ENCODE measurements around the gene PDLIM1. TPM values are rescaled to one million over a fixed set of nuclear protein-coding genes. Genes with fewer than 3 reads are reported as not detected.

The PDLIM1 gene
- total and polyA plus RNA-seq, 10 of the 15 experiments (the other 5 are each of a cell fraction or from before 2014, with no cell fraction given): 95.7 to 714 (median 309) TPM

DNA sequence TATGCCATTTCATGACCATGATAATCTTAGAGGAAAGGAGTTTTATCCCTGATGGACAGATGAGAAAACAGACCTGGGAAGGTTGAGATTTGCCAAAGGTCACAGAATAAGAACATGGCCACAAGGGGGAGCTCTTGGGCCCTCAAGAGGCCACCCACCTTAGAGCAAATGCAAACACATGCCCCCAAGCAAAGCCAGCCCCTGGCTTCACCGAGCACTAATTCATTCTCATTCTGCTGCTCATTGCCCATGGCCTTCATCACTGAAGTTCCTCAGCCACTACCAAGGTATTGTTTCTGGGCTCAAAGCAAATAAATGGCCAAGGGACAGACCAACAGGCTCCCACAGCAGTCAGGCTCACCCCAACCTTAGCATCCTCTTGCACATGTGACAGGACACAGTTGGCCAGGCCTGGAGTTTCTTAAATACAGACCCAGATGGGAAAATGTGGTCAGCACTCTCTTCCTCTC is 44.2 kb downstream of the PDLIM1 start:
- CTCF ChIA-PET: interaction anchor here (0.6 to 9.9 kb wide), 35 partner anchors 8 to 204 kb away, joined by 3 to 346 read pairs (median 5); no protein-coding TSS in a partner anchor
- Histone ChIP-seq H3K36me3 (ENCODE audit: control insufficient read depth in 2 of 2, insufficient read depth in 2 of 2, low read length in 1 of 2) (peaks cover 46 to 63% of the 10 kb centered on the region in 2 experiments), H3K79me2 (ENCODE audit: control insufficient read depth, insufficient read depth, low read length) (peaks cover 30% of the 10 kb centered on the region), H2AFZ (ENCODE audit: control insufficient read depth, low read depth, low read length) (no peak overlapping the region), H3K9me3 (replicated peaks; ENCODE audit: control insufficient read depth, insufficient read depth, low read length) (no peaks in the 10 kb centered on the region), H4K20me1 (ENCODE audit: control insufficient read depth, insufficient read depth) (peaks cover 3% of the 10 kb centered on the region; the same call in 1 of the 2 replicates), H3K27me3 (replicated peaks in 1 of 2; ENCODE audit: control insufficient read depth in 2 of 2, insufficient read depth in 2 of 2, low read length in 1 of 2) (no peaks in the 10 kb centered on the region), H3K4me1 (ENCODE audit: control insufficient read depth, insufficient read depth, low read length) (peaks cover 47% of the 10 kb centered on the region), H3K4me3 (no peak overlapping the region), H3K27ac (ENCODE audit: control insufficient read depth, insufficient read depth) (peak overlapping the region; percentile 78), H3K9ac (ENCODE audit: control insufficient read depth, insufficient read depth, low read length) (peak overlapping the region; percentile 32), H3K4me2 (ENCODE audit: control insufficient read depth, insufficient read depth) (peak overlapping the region; percentile 88)
- 0% methylated on average over 1 of the region's 1 CpG for WGBS (ENCODE audit: insufficient coverage, insufficient replicate concordance, low lambda C conversion rate, missing lambda C conversion rate)
- ATAC-seq (peak; percentile 81), FAIRE-seq (peak; percentile 75), DNase-seq (ENCODE audit: low read depth, low spot score) (no peak)
- SMC1A ChIA-PET (ENCODE audit: uncharacterized antibody, unreplicated experiment): interaction anchor here (0.7 to 10.3 kb wide), 19 partner anchors 9 to 128 kb away, joined by 3 to 262 read pairs (median 7); no protein-coding TSS in a partner anchor
- 0 out of 2 replicates have a peak, but pooled peaks have one; percentile 43 for TF ChIP-seq HDGF (IDR thresholded peaks at IDR 0.05)
- peak; percentile 66 for TF ChIP-seq NR2F1 (conservative IDR thresholded peaks at IDR 0.05)
- TF ChIP-seq NBN (IDR thresholded peaks at IDR 0.05): no peak
- TF ChIP-seq MTA3 (IDR thresholded peaks at IDR 0.05; ENCODE audit: borderline replicate concordance, low read length): no peak
- TF ChIP-seq POU2F2 (IDR thresholded peaks at IDR 0.05; ENCODE audit: borderline replicate concordance, low read depth, low read length): peak; percentile 33; the same call in 1 of the 3 replicates
- TF ChIP-seq RAD21 (IDR thresholded peaks at IDR 0.05; ENCODE audit: insufficient read depth, low read depth, low read length): peak; percentile 77
- TF ChIP-seq, protein P1, sequence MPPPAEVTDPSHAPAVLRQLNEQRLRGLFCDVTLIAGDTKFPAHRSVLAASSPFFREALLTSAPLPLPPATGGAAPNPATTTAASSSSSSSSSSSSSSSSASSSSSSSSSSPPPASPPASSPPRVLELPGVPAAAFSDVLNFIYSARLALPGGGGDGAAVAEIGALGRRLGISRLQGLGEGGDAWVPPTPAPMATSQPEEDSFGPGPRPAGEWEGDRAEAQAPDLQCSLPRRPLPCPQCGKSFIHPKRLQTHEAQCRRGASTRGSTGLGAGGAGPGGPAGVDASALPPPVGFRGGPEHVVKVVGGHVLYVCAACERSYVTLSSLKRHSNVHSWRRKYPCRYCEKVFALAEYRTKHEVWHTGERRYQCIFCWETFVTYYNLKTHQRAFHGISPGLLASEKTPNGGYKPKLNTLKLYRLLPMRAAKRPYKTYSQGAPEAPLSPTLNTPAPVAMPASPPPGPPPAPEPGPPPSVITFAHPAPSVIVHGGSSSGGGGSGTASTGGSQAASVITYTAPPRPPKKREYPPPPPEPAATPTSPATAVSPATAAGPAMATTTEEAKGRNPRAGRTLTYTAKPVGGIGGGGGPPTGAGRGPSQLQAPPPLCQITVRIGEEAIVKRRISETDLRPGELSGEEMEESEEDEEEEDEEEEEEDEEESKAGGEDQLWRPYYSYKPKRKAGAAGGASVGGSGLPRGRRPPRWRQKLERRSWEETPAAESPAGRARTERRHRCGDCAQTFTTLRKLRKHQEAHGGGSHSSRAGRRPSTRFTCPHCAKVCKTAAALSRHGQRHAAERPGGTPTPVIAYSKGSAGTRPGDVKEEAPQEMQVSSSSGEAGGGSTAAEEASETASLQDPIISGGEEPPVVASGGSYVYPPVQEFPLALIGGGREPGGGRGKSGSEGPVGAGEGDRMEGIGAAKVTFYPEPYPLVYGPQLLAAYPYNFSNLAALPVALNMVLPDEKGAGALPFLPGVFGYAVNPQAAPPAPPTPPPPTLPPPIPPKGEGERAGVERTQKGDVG (CRISPR knock-in tag; IDR thresholded peaks at IDR 0.05): no peak
- TF ChIP-seq SMC3 (IDR thresholded peaks at IDR 0.05; ENCODE audit: borderline replicate concordance, low read length): peak; percentile 83
- TF ChIP-seq CTCF (IDR thresholded peaks at IDR 0.05 in 2 of 3, conservative IDR thresholded peaks at IDR 0.05 in 1 of 3; ENCODE audit: control insufficient read depth in 2 of 3, extremely low read depth in 1 of 3, insufficient read depth in 1 of 3, low read depth in 3 of 3, low read length in 3 of 3): peak; percentile 77 to 85 (median 78)
- TF ChIP-seq YY1 (IDR thresholded peaks at IDR 0.05; ENCODE audit: low read depth, low read length): peak; percentile 63; the same call in 1 of the 2 replicates
- no peak for TF ChIP-seq TARDBP (IDR thresholded peaks at IDR 0.05; ENCODE audit: borderline replicate concordance)
- TF ChIP-seq POLR2AphosphoS5 (IDR thresholded peaks at IDR 0.05; ENCODE audit: low read length): 0 out of 2 replicates have a peak, but pooled peaks have one; percentile 20
- intact Hi-C loops (cut with micrococcal nuclease; ENCODE audit: unreplicated experiment) (loop anchor here (1.0 to 10.0 kb wide), 2 partner anchors 117 to 612 kb away; no protein-coding TSS in a partner anchor), in situ Hi-C loops (cut with MboI) (loop anchor here (5.0 kb wide), 1 partner anchor 116 kb away; no protein-coding TSS in a partner anchor)
- no TSS peak for BruUV-seq (replicated peaks)
- RAD21 ChIA-PET (ENCODE audit: unreplicated experiment): interaction anchor here (0.8 to 5.6 kb wide), 11 partner anchors 10 to 143 kb away, joined by 3 to 185 read pairs (median 8); no protein-coding TSS in a partner anchor
- POLR2A ChIA-PET: interaction anchor here (1.0 kb wide), 1 partner anchor 13 kb away, joined by 3 read pairs; no protein-coding TSS in a partner anchor

Data from GM12878 (cell line).